HepG2 (cell line): ENCODE measurements around the gene USP34. TPM values are rescaled to one million over a fixed set of nuclear protein-coding genes. Genes with fewer than 3 reads are reported as not detected.
A peak's percentile ranks its signal among the peaks of the same experiment; 100 is the strongest.

Source experiments
- ATAC-seq: fragments of 200-7000 bp; cut with Tn5 transposase; 3 replicates; pipeline ENCODE4 v1.9.1; 2020; ENCODE audit warnings: mild to moderate bottlenecking, moderate library complexity
- BruUV-seq: library from RNA; stranded (reverse); fragments of 400-500 nt; replicated peaks from 2 replicates; lab custom pipeline; 2021; lab: Mats Ljungman, UMichigan
- CTCF ChIA-PET: fragments of 300-600 bp; formaldehyde crosslinking; extraction: SDS; loops from one replicate; lab custom pipeline; 2021; ENCODE audit warnings: low total read pairs, inconsistent platforms, low intra/inter-chr PET ratio; lab: Yijun Ruan, JAX
- POLR2A ChIA-PET: fragments of 350-600 bp; sonication (Branson Sonifier 250); formaldehyde crosslinking; loops from one replicate; lab custom pipeline; 2020; ENCODE audit warnings: antibody characterized with exemption, inconsistent platforms; lab: Yijun Ruan, JAX
- DNase-seq: peaks from one replicate; pipeline ENCODE4 v3.0.0-alpha.2; 2015; ENCODE audit warnings: low spot score
- FAIRE-seq: peaks from 3 replicates; lab custom pipeline; 2011; peaks lifted over from hg19 to GRCh38; lab: Jason Lieb, UNC
- H2AFZ ChIP-seq: one replicate; pipeline ENCODE4 v1.6.1; 2011; ENCODE audit warnings: low read length, inconsistent platforms
- H3K27ac ChIP-seq: fragments of 300-600 bp; 3 replicates; pipeline ENCODE4 v1.8.0; 2011; ENCODE audit warnings: mixed run types, mild to moderate bottlenecking, mixed read lengths, low read length, inconsistent platforms; ENCODE audit not compliant: insufficient read depth; ENCODE audit errors: extremely low read length
- H3K27me3 ChIP-seq, 2 experiments: fragments of 200-600 bp in 1 of 2; 2 replicates in 1 of 2; 3 replicates in 1 of 2; pipeline versions ENCODE4 v1.6.0 to v1.8.0; 2011; ENCODE audit warnings: low read length in 2 of 2, mild to moderate bottlenecking in 2 of 2, moderate library complexity in 2 of 2, inconsistent platforms in 1 of 2; ENCODE audit not compliant: insufficient read depth in 2 of 2, control insufficient read depth in 1 of 2
- H3K36me3 ChIP-seq, 2 experiments: fragments of 200-600 bp in 1 of 2; replicated peaks in 1 of 2; 2 replicates in 1 of 2; 3 replicates in 1 of 2; pipeline versions ENCODE4 v1.5.1 to v1.8.0; 2011; ENCODE audit warnings: low read length in 2 of 2, inconsistent platforms in 1 of 2; ENCODE audit not compliant: insufficient read depth in 2 of 2, control insufficient read depth in 1 of 2
- H3K4me1 ChIP-seq: 2 replicates; pipeline ENCODE4 v1.5.1; 2012; ENCODE audit warnings: low read length, inconsistent platforms; ENCODE audit not compliant: insufficient read depth
- H3K4me2 ChIP-seq: 2 replicates; pipeline ENCODE4 v1.6.0; 2011; ENCODE audit warnings: low read depth, low read length, inconsistent platforms
- H3K4me3 ChIP-seq, 3 experiments: fragments of 200-600 bp in 1 of 3; sonication (generic), shearing (Covaris generic) in 1 of 3; replicated peaks in 1 of 3; 2 replicates each; pipeline ENCODE4 v1.5.1; 2011 to 2016; ENCODE audit warnings: low read length in 3 of 3, inconsistent platforms in 2 of 3, low read depth in 2 of 3, mild to moderate bottlenecking in 2 of 3, control low read depth in 1 of 3, mixed read lengths in 1 of 3; ENCODE audit not compliant: insufficient read depth in 1 of 3
- H3K79me2 ChIP-seq: one replicate; pipeline ENCODE4 v1.6.1; 2011; ENCODE audit warnings: low read length, inconsistent platforms; ENCODE audit not compliant: insufficient read depth
- H3K9ac ChIP-seq: 2 replicates; pipeline ENCODE4 v1.6.0; 2011; ENCODE audit warnings: mild to moderate bottlenecking, low read depth, low read length, inconsistent platforms; ENCODE audit not compliant: insufficient read depth
- H3K9me3 ChIP-seq: 2 replicates; pipeline ENCODE4 v1.5.1; 2012; ENCODE audit warnings: mild to moderate bottlenecking, low read length
- H4K20me1 ChIP-seq: 2 replicates; pipeline ENCODE4 v1.6.0; 2011; ENCODE audit warnings: inconsistent platforms, mild to moderate bottlenecking, low read length, moderate library complexity; ENCODE audit not compliant: insufficient read depth
- HNRNPK ChIP-seq: fragments of 200-400 bp; formaldehyde crosslinking; IDR thresholded peaks from 2 replicates; pipeline ENCODE4 v1.6.1; 2018; ENCODE audit warnings: low read length, low read depth, moderate library complexity, mild to moderate bottlenecking; ENCODE audit not compliant: poor library complexity, severe bottlenecking
- NRL ChIP-seq: sonication (generic); formaldehyde crosslinking; IDR thresholded peaks from 2 replicates; pipeline ENCODE4 v1.5.0; 2020; ENCODE audit warnings: missing genetic modification reagents, mild to moderate bottlenecking, moderate library complexity, borderline replicate concordance
- PCBP2 ChIP-seq: fragments of 200-400 bp; formaldehyde crosslinking; optimal IDR thresholded peaks from 2 replicates; pipeline ENCODE3; 2018; ENCODE audit warnings: low read length, low read depth; ENCODE audit not compliant: poor library complexity, severe bottlenecking
- RBM22 ChIP-seq: fragments of 200-400 bp; formaldehyde crosslinking; optimal IDR thresholded peaks from 2 replicates; pipeline ENCODE3; 2017; ENCODE audit warnings: mild to moderate bottlenecking, low read length, moderate library complexity
- ZNF30 ChIP-seq: sonication (generic); formaldehyde crosslinking; IDR thresholded peaks from 2 replicates; pipeline ENCODE4 v1.5.0; 2020; ENCODE audit warnings: mild to moderate bottlenecking, missing genetic modification reagents
- WGBS: methylation state at CpG from one replicate; pipeline ENCODE4 v1.1.6; 2017; ENCODE audit warnings: low lambda C conversion rate; 5-methylcytosine and 5-hydroxymethylcytosine counted together
- in situ Hi-C: cut with HindIII; loops from 2 replicates; pipeline ENCODE4 v1.10.0; 2017; ENCODE audit warnings: low pct_unique_long_range_greater_than_20kb; ENCODE audit not compliant: extremely low pct_ligation_motif_present
- intact Hi-C: fragments of 100-400 bp; cut with micrococcal nuclease; formaldehyde crosslinking; loops from one replicate; pipeline ENCODE4 v1.10.0; 2022; ENCODE audit not compliant: unreplicated experiment
- polyA plus RNA-seq, 8 experiments: library from polyadenylated mRNA; depleted of rRNA in 3 of 8; stranded (reverse) in 7 of 8; unstranded in 1 of 8; fragments of >200 nt; fragmentation: Illumina TruSeq in 4 of 8; extraction: Trizol in 4 of 8; gene quantifications; 2 replicates each; pipeline versions ENCODE4 v1.2.1 to v1.2.3, GENCODE V29; 2011 to 2016; ENCODE audit warnings: low read depth in 4 of 8, missing spikeins in 1 of 8, mixed read lengths in 1 of 8; ENCODE audit not compliant: insufficient read depth in 1 of 8
- total RNA-seq, 5 experiments: library from RNA; depleted of rRNA; stranded (reverse); fragments of >200 nt; fragmentation: Illumina TruSeq; extraction: Trizol; gene quantifications; 2 replicates each; pipeline ENCODE4 v1.2.3, GENCODE V29; 2016; ENCODE audit warnings: low read depth in 1 of 5

USP34 gene
- total and polyA plus RNA-seq, 2 of the 13 experiments (the other 11 are each of a cell fraction or from before 2014, with no cell fraction given): 99.2 to 100 TPM

DNA sequence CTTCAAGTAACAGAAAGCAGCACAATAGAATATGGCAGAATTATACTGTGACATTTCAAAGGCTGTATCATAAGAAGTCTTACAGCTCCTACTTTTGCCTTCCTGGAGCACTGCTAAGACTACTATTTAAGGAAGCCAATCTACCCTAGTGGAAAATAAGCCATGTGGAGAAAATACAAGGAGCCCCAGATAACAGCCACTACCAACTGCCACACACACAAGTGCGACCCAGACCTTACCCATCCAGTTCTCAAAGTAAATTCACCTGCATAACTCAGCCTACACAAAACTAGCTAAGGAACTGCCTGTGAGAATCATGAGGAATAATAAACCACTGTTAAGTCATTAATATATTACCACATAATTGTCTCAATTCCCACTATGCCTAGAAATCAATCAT is 66.4 kb downstream of the USP34 start:
- Histone ChIP-seq H2AFZ (no peak overlapping the region), H3K27me3 (no peaks in the 10 kb centered on the region), H4K20me1 (no peaks in the 10 kb centered on the region), H3K27ac (no peak overlapping the region), H3K4me1 (no peaks in the 10 kb centered on the region), H3K9me3 (no peaks in the 10 kb centered on the region), H3K4me3 (no peak overlapping the region), H3K79me2 (peaks cover 15% of the 10 kb centered on the region), H3K4me2 (no peak overlapping the region), H3K36me3 (peaks cover 3 to 30% of the 10 kb centered on the region in 2 experiments), H3K9ac (no peak overlapping the region)
- ChIA-PET CTCF (no interaction called here), POLR2A (no interaction called here)
- DNase-seq: no peak
- no TSS peak for BruUV-seq
- ATAC-seq: no peak
- peak; percentile 71 for TF ChIP-seq RBM22
- no peak for TF ChIP-seq ZNF30
- intact Hi-C loops (no loop called here), in situ Hi-C loops (no loop called here)
- WGBS: 88% methylated on average over 1 of the region's 1 CpG
- no peak for FAIRE-seq

- intact Hi-C loops: no loop called here
- BruUV-seq: no TSS peak
- no peak for TF ChIP-seq NRL (CRISPR knock-in tag)
- peak; percentile 8 for TF ChIP-seq PCBP2
- TF ChIP-seq HNRNPK: peak; percentile 85
- no peak for DNase-seq
- in situ Hi-C loops: no loop called here
- 93% methylated on average over 12 of the region's 12 CpGs for WGBS
- H3K4me2 ChIP-seq: no peak overlapping the region
- no peak for FAIRE-seq
- H3K27ac ChIP-seq: no peak overlapping the region
- no peak overlapping the region for H2AFZ ChIP-seq
- no peaks in the 10 kb centered on the region for H3K4me1 ChIP-seq
- CTCF ChIA-PET: no interaction called here
- no peak for ATAC-seq
- peaks cover 4 to 12% of the 10 kb centered on the region in 2 experiments; a peak in 4 of 5 replicates for H3K36me3 ChIP-seq
- POLR2A ChIA-PET: no interaction called here
- H3K9me3 ChIP-seq: no peaks in the 10 kb centered on the region
- H3K4me3 ChIP-seq: no peak overlapping the region
- H3K27me3 ChIP-seq: no peaks in the 10 kb centered on the region
- no peaks in the 10 kb centered on the region for H3K79me2 ChIP-seq
- no peaks in the 10 kb centered on the region for H4K20me1 ChIP-seq
- no peak overlapping the region for H3K9ac ChIP-seq
These were observed 72.5 kb downstream of the USP34 start for GRCh38 chr2:61398413-61398812.
